Caco-2 (cell line): ENCODE results near the gene OSBP. TPM values are rescaled to one million over a fixed set of nuclear protein-coding genes. Genes with fewer than 3 reads are reported as not detected.

ENCODE experiments used
- BruUV-seq: library from RNA; stranded (reverse); fragments of 400-500 nt; replicated peaks from 2 replicates; lab custom pipeline; 2021; lab: Mats Ljungman, UMichigan
- CTCF ChIA-PET: fragments of 300-600 bp; sonication (Branson Sonifier 250); formaldehyde crosslinking; loops from one replicate; lab custom pipeline; 2022; ENCODE audit warnings: antibody characterized with exemption; lab: Charles Lee
- POLR2A ChIA-PET: fragments of 300-600 bp; sonication (Branson Sonifier 250); formaldehyde crosslinking; loops from one replicate; lab custom pipeline; 2022; ENCODE audit warnings: antibody characterized with exemption; lab: Charles Lee
- DNase-seq, 2 experiments: peaks; one replicate each; pipeline versions ENCODE4 v3.0.0 to v3.0.0-alpha.2; 2020 to 2022
- H3K27me3 ChIP-seq: replicated peaks from 2 replicates; pipeline ENCODE4 v1.6.0; 2011; ENCODE audit warnings: low read length; ENCODE audit not compliant: control insufficient read depth, insufficient read depth
- H3K36me3 ChIP-seq: 2 replicates; pipeline ENCODE4 v1.5.1; 2011; ENCODE audit warnings: low read length; ENCODE audit not compliant: control insufficient read depth, insufficient read depth
- H3K4me1 ChIP-seq: fragments of 250-450 bp; sonication (Bioruptor Pico); 2 replicates; pipeline ENCODE4 v1.5.1; 2020; ENCODE audit warnings: mild to moderate bottlenecking
- H3K4me3 ChIP-seq: 2 replicates; pipeline ENCODE4 v1.5.1; 2011; ENCODE audit warnings: low read depth, mild to moderate bottlenecking, control low read depth, low read length
- H3K9me3 ChIP-seq: fragments of 250-450 bp; sonication (Bioruptor Pico); 2 replicates; pipeline ENCODE4 v1.5.1; 2020; ENCODE audit warnings: mild to moderate bottlenecking, moderate library complexity
- H3K27ac Mint-ChIP-seq: one replicate; pipeline ENCODE4 v1.8.0; 2022; ENCODE audit warnings: mixed read lengths; ENCODE audit not compliant: unreplicated experiment
- H3K27me3 Mint-ChIP-seq: one replicate; pipeline ENCODE4 v1.8.0; 2022; ENCODE audit warnings: mixed read lengths; ENCODE audit not compliant: insufficient read depth, unreplicated experiment
- H3K36me3 Mint-ChIP-seq: one replicate; pipeline ENCODE4 v1.8.0; 2022; ENCODE audit warnings: mild to moderate bottlenecking, mixed read lengths; ENCODE audit not compliant: insufficient read depth, unreplicated experiment
- H3K4me1 Mint-ChIP-seq: one replicate; pipeline ENCODE4 v1.8.0; 2022; ENCODE audit warnings: low read depth, mixed read lengths; ENCODE audit not compliant: unreplicated experiment
- H3K4me3 Mint-ChIP-seq: one replicate; pipeline ENCODE4 v1.8.0; 2022; ENCODE audit warnings: mild to moderate bottlenecking, moderate library complexity, mixed read lengths; ENCODE audit not compliant: unreplicated experiment
- H3K9me3 Mint-ChIP-seq: one replicate; pipeline ENCODE4 v1.8.0; 2022; ENCODE audit warnings: mixed read lengths; ENCODE audit not compliant: unreplicated experiment
- CTCF ChIP-seq, 2 experiments: fragments of 200-600 bp in 1 of 2; IDR thresholded peaks; 1 replicate in 1 of 2; 2 replicates in 1 of 2; pipeline versions ENCODE4 v1.5.1 to v1.8.0; 2011 to 2022; ENCODE audit warnings: antibody characterized with exemption in 1 of 2, control low read depth in 1 of 2, inconsistent platforms in 1 of 2, low read depth in 1 of 2, low read length in 1 of 2, mild to moderate bottlenecking in 1 of 2, moderate library complexity in 1 of 2; ENCODE audit not compliant: insufficient read depth in 1 of 2, severe bottlenecking in 1 of 2, unreplicated experiment in 1 of 2
- intact Hi-C: fragments of 100-400 bp; cut with micrococcal nuclease; formaldehyde crosslinking; loops from one replicate; pipeline ENCODE4 v1.10.0; 2022; ENCODE audit not compliant: unreplicated experiment
- total RNA-seq: library from RNA; stranded (reverse); gene quantifications from 2 replicates; pipeline ENCODE4 v1.2.3, GENCODE V29; 2022

Gene OSBP
- total RNA-seq, 1 experiment from 2014 or later = 67.5 TPM

- ChIA-PET CTCF (no interaction called here), POLR2A (no interaction called here)
- no peak for TF ChIP-seq CTCF (IDR thresholded peaks at IDR 0.05; ENCODE audit: insufficient read depth in 1 of 2, low read depth in 1 of 2, low read length in 1 of 2, severe bottlenecking in 1 of 2, unreplicated experiment in 1 of 2)
- intact Hi-C loops = no loop called here
- no peak for DNase-seq
- H3K27me3 ChIP-seq = no peaks in the 10 kb centered on the region
- Mint-ChIP-seq H3K27ac (no peak overlapping the region), H3K9me3 (no peaks in the 10 kb centered on the region), H3K4me1 (no peaks in the 10 kb centered on the region), H3K27me3 (no peaks in the 10 kb centered on the region), H3K4me3 (no peak overlapping the region), H3K36me3 (no peaks in the 10 kb centered on the region)
- H3K4me3 ChIP-seq = no peak overlapping the region
- H3K9me3 ChIP-seq = no peaks in the 10 kb centered on the region
- BruUV-seq = no TSS peak
- peaks cover 8% of the 10 kb centered on the region for H3K4me1 ChIP-seq
- H3K36me3 ChIP-seq = no peaks in the 10 kb centered on the region
Measured at GRCh38 chr11:59625703-59626102, 10.1 kb upstream of the OSBP start.

- peaks cover 32% of the 10 kb centered on the region for H3K36me3 Mint-ChIP-seq
- CTCF ChIA-PET = no interaction called here
- no peak overlapping the region for H3K4me3 Mint-ChIP-seq
- H3K4me1 Mint-ChIP-seq = peaks cover 13% of the 10 kb centered on the region
- no peaks in the 10 kb centered on the region for H3K9me3 Mint-ChIP-seq
- no TSS peak for BruUV-seq
- peaks cover 15% of the 10 kb centered on the region for H3K4me1 ChIP-seq
- H3K27me3 Mint-ChIP-seq = no peaks in the 10 kb centered on the region
- H3K4me3 ChIP-seq = no peak overlapping the region
- H3K27ac Mint-ChIP-seq = no peak overlapping the region
- TF ChIP-seq CTCF (IDR thresholded peaks at IDR 0.05; ENCODE audit: insufficient read depth in 1 of 2, low read depth in 1 of 2, low read length in 1 of 2, severe bottlenecking in 1 of 2, unreplicated experiment in 1 of 2) = no peak
- intact Hi-C loops = loop anchor here (2.0 kb wide), 1 partner anchor 51 kb away; no protein-coding TSS in a partner anchor
- no peaks in the 10 kb centered on the region for H3K36me3 ChIP-seq
- H3K9me3 ChIP-seq = no peaks in the 10 kb centered on the region
- POLR2A ChIA-PET = no interaction called here
- no peaks in the 10 kb centered on the region for H3K27me3 ChIP-seq
- no peak for DNase-seq
Measured at GRCh38 chr11:59617876-59618275, 2.3 kb upstream of the OSBP start.

GRCh38 chr11:59616396-59616982 lies 915 bp upstream of the OSBP start:
- ChIA-PET POLR2A (interaction anchor here (0.6 to 4.2 kb wide), 8 partner anchors 11 to 458 kb away, joined by 3 to 51 read pairs (median 4); partner anchors contain the start of gene PATL1), CTCF (interaction anchor here (0.6 to 2.3 kb wide), 3 partner anchors 53 to 1041 kb away, joined by 3 to 7 read pairs (median 4); partner anchors contain the start of genes LPXN, MRPL16 and PATL1)
- peak overlapping the region; percentile 98 for H3K4me3 Mint-ChIP-seq
- DNase-seq = no peak
- Histone ChIP-seq H3K9me3 (no peaks in the 10 kb centered on the region), H3K4me3 (peak overlapping the region; percentile 53), H3K4me1 (peaks cover 25% of the 10 kb centered on the region), H3K36me3 (no peaks in the 10 kb centered on the region), H3K27me3 (no peaks in the 10 kb centered on the region)
- H3K4me1 Mint-ChIP-seq = peaks cover 26% of the 10 kb centered on the region
- intact Hi-C loops = loop anchor here (1.0 to 2.0 kb wide), 4 partner anchors 50 to 472 kb away; partner anchors contain the start of gene PATL1
- peak overlapping the region; percentile 98 for H3K27ac Mint-ChIP-seq
- no peaks in the 10 kb centered on the region for H3K27me3 Mint-ChIP-seq
- TF ChIP-seq CTCF (IDR thresholded peaks at IDR 0.05; ENCODE audit: insufficient read depth in 1 of 2, low read depth in 1 of 2, low read length in 1 of 2, severe bottlenecking in 1 of 2, unreplicated experiment in 1 of 2) = no peak
- no peaks in the 10 kb centered on the region for H3K9me3 Mint-ChIP-seq
- TSS peak; percentile 88 for BruUV-seq
- peaks cover 45% of the 10 kb centered on the region for H3K36me3 Mint-ChIP-seq
